WTC11 (cell line): ENCODE measurements around the gene PPP1R10. TPM values are rescaled to one million over a fixed set of nuclear protein-coding genes. Genes with fewer than 3 reads are reported as not detected.

ENCODE experiments used
- ATAC-seq: fragments of 200-7000 bp; cut with Tn5 transposase; 2 replicates; pipeline ENCODE4 v1.10.0; 2021; ENCODE audit warnings: mild to moderate bottlenecking, moderate library complexity
- CTCF ChIA-PET: fragments of 300-600 bp; sonication (Branson Sonifier 250); formaldehyde crosslinking; loops from one replicate; lab custom pipeline; 2021; ENCODE audit warnings: antibody characterized with exemption; lab: Charles Lee
- POLR2A ChIA-PET: fragments of 350-600 bp; sonication (Branson Sonifier 250); formaldehyde crosslinking; loops from one replicate; lab custom pipeline; 2021; ENCODE audit warnings: antibody characterized with exemption; lab: Charles Lee
- DNase-seq: peaks from one replicate; pipeline ENCODE4 v3.0.0; 2021; ENCODE audit warnings: low spot score
- H3K27ac Mint-ChIP-seq: 2 replicates; pipeline ENCODE4 v1.8.0; 2021; ENCODE audit warnings: mixed read lengths
- H3K27me3 Mint-ChIP-seq: 2 replicates; pipeline ENCODE4 v1.8.0; 2021; ENCODE audit warnings: low read depth, mild to moderate bottlenecking, moderate library complexity, mixed read lengths
- H3K36me3 Mint-ChIP-seq: 2 replicates; pipeline ENCODE4 v1.8.0; 2021; ENCODE audit warnings: mixed read lengths
- H3K4me1 Mint-ChIP-seq: 2 replicates; pipeline ENCODE4 v1.8.0; 2022; ENCODE audit warnings: mixed read lengths
- H3K4me3 Mint-ChIP-seq: 2 replicates; pipeline ENCODE4 v1.8.0; 2021; ENCODE audit warnings: mild to moderate bottlenecking, moderate library complexity, mixed read lengths
- H3K9me3 Mint-ChIP-seq: 2 replicates; pipeline ENCODE4 v1.8.0; 2021; ENCODE audit warnings: mixed read lengths
- ATF1 ChIP-seq: sonication (generic); formaldehyde crosslinking; IDR thresholded peaks from 2 replicates; pipeline ENCODE4 v1.8.1; 2023; ENCODE audit warnings: mild to moderate bottlenecking, moderate library complexity, missing genetic modification reagents
- EMX1 ChIP-seq: fragments of 250-450 bp; sonication (Bioruptor Pico); IDR thresholded peaks from 2 replicates; pipeline ENCODE4 v1.8.0; 2021; ENCODE audit warnings: mild to moderate bottlenecking
- TEAD1 ChIP-seq: sonication (generic); formaldehyde crosslinking; IDR thresholded peaks from 2 replicates; pipeline ENCODE4 v1.8.0; 2022; ENCODE audit warnings: mild to moderate bottlenecking, missing genetic modification reagents
- TP53 ChIP-seq: sonication (generic); formaldehyde crosslinking; IDR thresholded peaks from 2 replicates; pipeline ENCODE4 v1.8.1; 2023; ENCODE audit warnings: mild to moderate bottlenecking, missing genetic modification reagents
- ZNF263 ChIP-seq: sonication (generic); formaldehyde crosslinking; IDR thresholded peaks from 2 replicates; pipeline ENCODE4 v1.8.1; 2022; ENCODE audit warnings: low read depth, mild to moderate bottlenecking, moderate library complexity, missing genetic modification reagents
- total RNA-seq: library from RNA; stranded (reverse); gene quantifications from 3 replicates; pipeline ENCODE4 v1.2.3, GENCODE V29; 2021
- TF ChIP-seq, protein P1 (sequence below): sonication (generic); formaldehyde crosslinking; IDR thresholded peaks from 2 replicates; pipeline ENCODE4 v1.8.1; 2022; ENCODE audit warnings: mild to moderate bottlenecking, missing genetic modification reagents, moderate library complexity, borderline replicate concordance
- TF ChIP-seq, protein P2 (sequence below): fragments of 250-450 bp; sonication (Bioruptor Pico); IDR thresholded peaks from 2 replicates; pipeline ENCODE4 v1.9.0; 2021; ENCODE audit warnings: mild to moderate bottlenecking
- TF ChIP-seq, protein P3 (sequence below): sonication (generic); formaldehyde crosslinking; conservative IDR thresholded peaks from 2 replicates; pipeline ENCODE4 v1.8.1; 2022; ENCODE audit warnings: mild to moderate bottlenecking, missing genetic modification reagents
- TF ChIP-seq, protein P4 (sequence below): fragments of 250-450 bp; sonication (Bioruptor Pico); IDR thresholded peaks from 2 replicates; pipeline ENCODE4 v1.9.0; 2021; ENCODE audit warnings: mild to moderate bottlenecking
- TF ChIP-seq, protein P5 (sequence below): fragments of 200-600 bp; IDR thresholded peaks from 2 replicates; pipeline ENCODE4 v1.8.0; 2022; ENCODE audit warnings: antibody characterized with exemption
- TF ChIP-seq, protein P6 (sequence below): fragments of 250-450 bp; sonication (Bioruptor Pico); conservative IDR thresholded peaks from 2 replicates; pipeline ENCODE4 v1.9.0; 2021; ENCODE audit warnings: mild to moderate bottlenecking

PPP1R10 gene
- total RNA-seq, 1 experiment from 2014 or later, result 83.1 TPM

DNA sequence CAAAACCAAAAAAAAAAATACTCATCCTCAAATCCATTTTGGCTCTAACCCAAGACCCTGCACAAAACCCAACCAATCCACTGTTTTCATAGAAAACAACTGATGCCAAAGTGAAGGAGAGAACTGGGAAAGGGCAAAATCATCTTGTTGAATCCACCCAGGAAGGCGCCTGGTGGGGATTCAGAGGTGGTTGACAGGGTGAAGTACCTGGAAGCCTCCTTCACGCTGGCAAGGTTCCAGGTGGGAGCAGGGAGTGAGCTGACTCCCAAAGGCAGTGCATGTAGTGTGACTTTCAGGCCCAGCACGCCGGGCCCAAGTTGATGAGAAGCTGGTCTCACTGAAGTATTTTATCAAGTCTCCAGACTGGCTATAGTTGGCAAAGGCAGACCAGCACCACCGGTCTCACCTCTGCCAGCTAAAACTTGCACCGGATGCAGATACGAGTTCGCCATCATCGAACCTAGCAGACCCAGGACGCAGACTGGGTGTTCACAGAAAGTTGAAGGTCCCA is 16.5 kb downstream of the PPP1R10 start:
- DNase-seq, result no peak
- CTCF ChIA-PET, result interaction anchor here (1.2 to 2.7 kb wide), 3 partner anchors 59 to 147 kb away, joined by 3 to 5 read pairs (median 3); no protein-coding TSS in a partner anchor
- Mint-ChIP-seq H3K36me3 (peaks cover 51% of the 10 kb centered on the region), H3K27me3 (no peaks in the 10 kb centered on the region), H3K27ac (no peak overlapping the region), H3K4me1 (no peaks in the 10 kb centered on the region), H3K4me3 (no peak overlapping the region), H3K9me3 (no peaks in the 10 kb centered on the region)
- POLR2A ChIA-PET, result interaction anchor here (1.2 to 1.8 kb wide), 3 partner anchors 10 to 14 kb away, joined by 6 to 7 read pairs (median 6); no protein-coding TSS in a partner anchor
- no peak for TF ChIP-seq ZNF263 (CRISPR knock-in tag)
- no peak for TF ChIP-seq TEAD1 (CRISPR knock-in tag)
- TF ChIP-seq, protein P1, sequence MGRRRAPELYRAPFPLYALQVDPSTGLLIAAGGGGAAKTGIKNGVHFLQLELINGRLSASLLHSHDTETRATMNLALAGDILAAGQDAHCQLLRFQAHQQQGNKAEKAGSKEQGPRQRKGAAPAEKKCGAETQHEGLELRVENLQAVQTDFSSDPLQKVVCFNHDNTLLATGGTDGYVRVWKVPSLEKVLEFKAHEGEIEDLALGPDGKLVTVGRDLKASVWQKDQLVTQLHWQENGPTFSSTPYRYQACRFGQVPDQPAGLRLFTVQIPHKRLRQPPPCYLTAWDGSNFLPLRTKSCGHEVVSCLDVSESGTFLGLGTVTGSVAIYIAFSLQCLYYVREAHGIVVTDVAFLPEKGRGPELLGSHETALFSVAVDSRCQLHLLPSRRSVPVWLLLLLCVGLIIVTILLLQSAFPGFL (CRISPR knock-in tag), result no peak
- TF ChIP-seq, all 79 proteins: peak for 0
- no peak for ATAC-seq

DNA sequence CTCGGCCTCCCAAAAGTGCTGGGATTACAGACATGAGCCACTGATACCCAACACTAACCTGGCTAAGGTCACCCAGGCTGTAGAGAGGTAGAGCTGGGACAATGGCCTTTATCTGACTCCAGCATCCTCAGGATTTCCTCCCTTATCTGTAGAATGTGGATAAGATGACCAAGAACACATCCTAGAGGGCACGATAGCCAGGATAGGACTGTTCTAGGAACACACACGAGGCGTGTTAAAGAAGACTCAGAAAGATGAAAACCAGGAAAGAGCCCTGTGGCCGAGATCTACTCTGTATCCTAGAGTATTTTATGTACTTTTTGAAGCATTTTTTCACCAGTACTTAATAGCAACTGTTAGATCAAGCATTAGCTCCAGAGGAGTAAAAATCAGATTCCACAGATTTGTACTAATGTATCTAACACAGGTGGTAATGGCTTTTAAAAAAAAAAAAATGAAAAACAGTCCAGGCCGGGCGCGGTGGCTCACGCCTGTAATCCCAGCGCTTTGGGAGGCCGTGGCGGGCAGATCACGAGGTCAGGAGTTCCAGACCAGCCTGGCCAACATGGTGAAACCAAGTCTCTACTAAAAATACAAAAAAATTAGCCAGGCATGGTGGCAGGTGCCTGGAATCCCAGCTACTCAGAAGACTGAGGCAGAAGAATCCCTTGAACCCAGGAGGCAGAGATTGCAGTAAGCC is 17.3 kb downstream of the PPP1R10 start:
- peak overlapping the region; percentile 87; the same call in 1 of the 2 replicates for H3K27ac Mint-ChIP-seq
- no peak for ATAC-seq
- H3K4me3 Mint-ChIP-seq, result no peak overlapping the region
- CTCF ChIA-PET, result interaction anchor here (1.6 to 3.2 kb wide), 2 partner anchors 118 to 146 kb away, joined by 3 to 28 read pairs (median 5); no protein-coding TSS in a partner anchor
- no peaks in the 10 kb centered on the region for H3K9me3 Mint-ChIP-seq
- H3K27me3 Mint-ChIP-seq, result no peaks in the 10 kb centered on the region
- POLR2A ChIA-PET, result interaction anchor here (0.6 to 1.3 kb wide), 6 partner anchors 11 to 331 kb away, joined by 3 to 6 read pairs (median 4); partner anchors contain the start of gene ABCF1
- no peak for DNase-seq
- H3K36me3 Mint-ChIP-seq, result peaks cover 46% of the 10 kb centered on the region
- TF ChIP-seq EMX1, result 0 out of 2 replicates have a peak, but pooled peaks have one; percentile 28
- TF ChIP-seq, protein P2, sequence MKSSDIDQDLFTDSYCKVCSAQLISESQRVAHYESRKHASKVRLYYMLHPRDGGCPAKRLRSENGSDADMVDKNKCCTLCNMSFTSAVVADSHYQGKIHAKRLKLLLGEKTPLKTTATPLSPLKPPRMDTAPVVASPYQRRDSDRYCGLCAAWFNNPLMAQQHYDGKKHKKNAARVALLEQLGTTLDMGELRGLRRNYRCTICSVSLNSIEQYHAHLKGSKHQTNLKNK (CRISPR knock-in tag), result peak; percentile 31; the same call in 1 of the 2 replicates
- no peak for TF ChIP-seq TP53
- TF ChIP-seq, protein P3, sequence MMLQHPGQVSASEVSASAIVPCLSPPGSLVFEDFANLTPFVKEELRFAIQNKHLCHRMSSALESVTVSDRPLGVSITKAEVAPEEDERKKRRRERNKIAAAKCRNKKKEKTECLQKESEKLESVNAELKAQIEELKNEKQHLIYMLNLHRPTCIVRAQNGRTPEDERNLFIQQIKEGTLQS (CRISPR knock-in tag), result no peak
- TF ChIP-seq, protein P4, sequence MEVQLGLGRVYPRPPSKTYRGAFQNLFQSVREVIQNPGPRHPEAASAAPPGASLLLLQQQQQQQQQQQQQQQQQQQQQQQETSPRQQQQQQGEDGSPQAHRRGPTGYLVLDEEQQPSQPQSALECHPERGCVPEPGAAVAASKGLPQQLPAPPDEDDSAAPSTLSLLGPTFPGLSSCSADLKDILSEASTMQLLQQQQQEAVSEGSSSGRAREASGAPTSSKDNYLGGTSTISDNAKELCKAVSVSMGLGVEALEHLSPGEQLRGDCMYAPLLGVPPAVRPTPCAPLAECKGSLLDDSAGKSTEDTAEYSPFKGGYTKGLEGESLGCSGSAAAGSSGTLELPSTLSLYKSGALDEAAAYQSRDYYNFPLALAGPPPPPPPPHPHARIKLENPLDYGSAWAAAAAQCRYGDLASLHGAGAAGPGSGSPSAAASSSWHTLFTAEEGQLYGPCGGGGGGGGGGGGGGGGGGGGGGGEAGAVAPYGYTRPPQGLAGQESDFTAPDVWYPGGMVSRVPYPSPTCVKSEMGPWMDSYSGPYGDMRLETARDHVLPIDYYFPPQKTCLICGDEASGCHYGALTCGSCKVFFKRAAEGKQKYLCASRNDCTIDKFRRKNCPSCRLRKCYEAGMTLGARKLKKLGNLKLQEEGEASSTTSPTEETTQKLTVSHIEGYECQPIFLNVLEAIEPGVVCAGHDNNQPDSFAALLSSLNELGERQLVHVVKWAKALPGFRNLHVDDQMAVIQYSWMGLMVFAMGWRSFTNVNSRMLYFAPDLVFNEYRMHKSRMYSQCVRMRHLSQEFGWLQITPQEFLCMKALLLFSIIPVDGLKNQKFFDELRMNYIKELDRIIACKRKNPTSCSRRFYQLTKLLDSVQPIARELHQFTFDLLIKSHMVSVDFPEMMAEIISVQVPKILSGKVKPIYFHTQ (CRISPR knock-in tag), result no peak
- TF ChIP-seq ATF1 (CRISPR knock-in tag), result no peak
- H3K4me1 Mint-ChIP-seq, result no peaks in the 10 kb centered on the region

DNA sequence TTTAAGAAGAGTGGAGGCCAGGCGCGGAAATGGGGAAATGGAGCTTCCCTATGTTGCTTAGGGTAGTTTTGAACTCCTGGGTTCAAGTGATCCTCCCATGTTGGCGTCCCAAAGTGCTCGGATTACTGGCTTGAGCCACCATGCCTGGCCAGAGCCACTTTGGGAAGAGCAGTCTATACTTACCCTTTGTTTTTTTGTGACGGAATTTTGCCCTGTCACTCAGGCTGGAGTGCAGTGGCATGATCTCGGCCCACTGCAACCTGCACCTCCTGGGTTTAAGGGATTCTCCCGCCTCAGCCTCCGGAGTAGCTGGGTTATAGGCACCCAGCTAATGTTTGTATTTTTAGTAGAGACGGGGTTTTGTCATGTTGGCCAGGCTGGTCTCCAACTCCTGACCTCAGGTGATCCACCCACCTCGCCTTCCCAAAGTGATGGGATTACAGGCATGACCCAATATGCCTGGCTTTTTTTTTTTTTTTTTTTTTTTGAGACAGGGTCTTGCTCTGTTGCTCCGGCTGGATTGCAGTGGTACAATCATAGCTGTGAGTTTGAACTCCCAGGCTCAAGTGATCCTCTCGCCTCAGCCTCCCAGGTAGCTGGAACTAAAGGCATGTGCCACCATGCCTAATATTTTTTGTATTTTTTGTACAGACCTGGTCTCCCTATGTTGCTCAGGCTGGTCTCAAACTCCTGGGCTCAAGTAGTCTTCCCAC is 18.0 kb downstream of the PPP1R10 start:
- ATAC-seq (peak; percentile 2; the same call in 1 of the 2 replicates), DNase-seq (no peak)
- Mint-ChIP-seq H3K4me1 (no peaks in the 10 kb centered on the region), H3K9me3 (no peaks in the 10 kb centered on the region), H3K27me3 (no peaks in the 10 kb centered on the region), H3K36me3 (peaks cover 43% of the 10 kb centered on the region), H3K27ac (peak overlapping the region; percentile 87; the same call in 1 of the 2 replicates), H3K4me3 (no peak overlapping the region)
- ChIA-PET POLR2A (interaction anchor here (0.6 to 4.8 kb wide), 9 partner anchors 10 to 332 kb away, joined by 3 to 33 read pairs (median 4); partner anchors contain the start of gene ABCF1), CTCF (interaction anchor here (0.6 to 3.2 kb wide), 3 partner anchors 36 to 117 kb away, joined by 3 to 28 read pairs (median 5); no protein-coding TSS in a partner anchor)
- TF ChIP-seq, protein P5, sequence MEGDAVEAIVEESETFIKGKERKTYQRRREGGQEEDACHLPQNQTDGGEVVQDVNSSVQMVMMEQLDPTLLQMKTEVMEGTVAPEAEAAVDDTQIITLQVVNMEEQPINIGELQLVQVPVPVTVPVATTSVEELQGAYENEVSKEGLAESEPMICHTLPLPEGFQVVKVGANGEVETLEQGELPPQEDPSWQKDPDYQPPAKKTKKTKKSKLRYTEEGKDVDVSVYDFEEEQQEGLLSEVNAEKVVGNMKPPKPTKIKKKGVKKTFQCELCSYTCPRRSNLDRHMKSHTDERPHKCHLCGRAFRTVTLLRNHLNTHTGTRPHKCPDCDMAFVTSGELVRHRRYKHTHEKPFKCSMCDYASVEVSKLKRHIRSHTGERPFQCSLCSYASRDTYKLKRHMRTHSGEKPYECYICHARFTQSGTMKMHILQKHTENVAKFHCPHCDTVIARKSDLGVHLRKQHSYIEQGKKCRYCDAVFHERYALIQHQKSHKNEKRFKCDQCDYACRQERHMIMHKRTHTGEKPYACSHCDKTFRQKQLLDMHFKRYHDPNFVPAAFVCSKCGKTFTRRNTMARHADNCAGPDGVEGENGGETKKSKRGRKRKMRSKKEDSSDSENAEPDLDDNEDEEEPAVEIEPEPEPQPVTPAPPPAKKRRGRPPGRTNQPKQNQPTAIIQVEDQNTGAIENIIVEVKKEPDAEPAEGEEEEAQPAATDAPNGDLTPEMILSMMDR, result no peak
- TF ChIP-seq, protein P6, sequence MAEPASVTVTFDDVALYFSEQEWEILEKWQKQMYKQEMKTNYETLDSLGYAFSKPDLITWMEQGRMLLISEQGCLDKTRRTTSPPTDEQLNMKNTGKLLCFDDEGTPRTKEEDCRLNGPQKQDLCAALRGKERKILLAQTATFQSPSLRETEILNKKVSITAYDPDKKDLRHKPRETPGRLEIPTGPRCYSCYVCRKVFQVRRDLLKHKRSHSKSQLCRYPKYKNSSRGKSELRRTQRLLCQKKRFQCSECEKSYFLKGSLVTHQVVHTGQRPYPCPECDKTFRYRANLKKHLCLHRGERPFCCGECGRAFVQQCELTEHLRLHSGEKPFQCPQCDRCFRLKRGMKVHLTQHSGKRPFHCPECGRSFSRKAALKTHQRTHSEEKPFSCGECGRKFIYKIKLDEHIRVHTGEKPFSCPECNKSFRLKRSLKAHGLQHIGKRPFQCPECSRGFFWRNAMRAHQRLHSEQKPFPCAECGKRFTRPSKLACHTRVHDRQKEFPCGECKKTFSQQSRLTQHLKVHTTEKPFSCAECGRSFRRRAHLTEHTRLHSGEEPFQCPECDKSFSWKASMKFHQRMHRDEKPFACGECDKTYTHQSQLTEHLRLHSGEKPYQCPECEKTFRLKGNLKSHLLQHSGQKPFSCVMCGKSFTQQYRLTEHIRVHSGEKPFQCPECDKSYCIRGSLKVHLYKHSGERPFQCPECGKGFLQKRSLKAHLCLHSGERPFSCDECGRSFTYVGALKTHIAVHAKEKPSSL (CRISPR knock-in tag), result 0 out of 2 replicates have a peak, but pooled peaks have one; percentile 34
